IPS-20b (cell line): ENCODE measurements around the gene PATJ.
"Not testable (repeated sequence)": the region's sequence is repeated elsewhere in the genome, so short reads cannot be mapped to it uniquely, and the experiment has no call there.

ENCODE experiments used
- H3K27ac ChIP-seq: one replicate; pipeline ENCODE4 v1.5.1; 2013; ENCODE audit warnings: low read length
- H3K27me3 ChIP-seq: 2 replicates; pipeline ENCODE4 v1.6.1; 2013; ENCODE audit warnings: mild to moderate bottlenecking, low read length, inconsistent platforms; ENCODE audit not compliant: insufficient read depth
- H3K36me3 ChIP-seq: 2 replicates; pipeline ENCODE4 v1.6.1; 2013; ENCODE audit warnings: low read depth, mild to moderate bottlenecking, inconsistent platforms, low read length, moderate library complexity; ENCODE audit not compliant: insufficient read depth
- H3K4me1 ChIP-seq: 2 replicates; pipeline ENCODE4 v1.6.1; 2013; ENCODE audit warnings: mild to moderate bottlenecking, control low read depth, inconsistent platforms, low read length, moderate library complexity; ENCODE audit not compliant: insufficient read depth
- H3K4me3 ChIP-seq: 2 replicates; pipeline ENCODE4 v1.5.1; 2013; ENCODE audit warnings: mild to moderate bottlenecking, low read length, inconsistent platforms
- H3K9ac ChIP-seq: 2 replicates; pipeline ENCODE4 v1.6.1; 2013; ENCODE audit warnings: low read depth, mild to moderate bottlenecking, inconsistent platforms, low read length, moderate library complexity
- H3K9me3 ChIP-seq: 2 replicates; pipeline ENCODE4 v1.6.1; 2013; ENCODE audit warnings: mild to moderate bottlenecking, low read depth, low read length, inconsistent platforms; ENCODE audit not compliant: insufficient read depth

PATJ gene

GRCh38 chr1:62176597-62177312, 434.5 kb downstream of the PATJ start:
- Histone ChIP-seq H3K9ac (no peak overlapping the region), H3K27me3 (no peaks in the 10 kb centered on the region), H3K4me3 (no peak overlapping the region; the same call in 1 of the 2 replicates), H3K27ac (no peak overlapping the region), H3K4me1 (peaks cover 28% of the 10 kb centered on the region), H3K36me3 (no peaks in the 10 kb centered on the region), H3K9me3 (no peaks in the 10 kb centered on the region)

DNA sequence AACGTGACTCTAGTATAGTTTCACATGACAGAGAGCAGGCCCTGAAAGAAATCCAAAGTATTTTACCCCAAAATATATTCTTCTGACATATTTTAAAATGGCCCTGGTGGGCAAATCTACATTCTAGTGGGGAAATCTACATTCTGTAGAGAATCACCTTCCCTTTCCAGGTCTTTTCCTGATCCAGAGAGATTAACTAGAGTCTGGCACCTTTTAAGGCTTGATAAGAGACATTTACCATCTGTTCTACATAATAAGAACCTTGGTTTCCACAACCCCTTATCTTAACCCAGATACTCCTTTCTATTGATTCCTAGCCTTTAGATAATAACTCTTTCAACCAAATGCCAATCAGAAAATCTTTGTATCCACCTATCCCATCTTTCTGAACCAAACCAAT, 435.3 kb downstream of the PATJ start:
- H3K4me1 ChIP-seq, result peaks cover 36% of the 10 kb centered on the region
- no peak overlapping the region for H3K4me3 ChIP-seq
- no peaks in the 10 kb centered on the region for H3K27me3 ChIP-seq
- H3K9me3 ChIP-seq, result no peaks in the 10 kb centered on the region
- H3K36me3 ChIP-seq, result no peaks in the 10 kb centered on the region
- no peak overlapping the region for H3K9ac ChIP-seq
- H3K27ac ChIP-seq, result no peak overlapping the region

DNA sequence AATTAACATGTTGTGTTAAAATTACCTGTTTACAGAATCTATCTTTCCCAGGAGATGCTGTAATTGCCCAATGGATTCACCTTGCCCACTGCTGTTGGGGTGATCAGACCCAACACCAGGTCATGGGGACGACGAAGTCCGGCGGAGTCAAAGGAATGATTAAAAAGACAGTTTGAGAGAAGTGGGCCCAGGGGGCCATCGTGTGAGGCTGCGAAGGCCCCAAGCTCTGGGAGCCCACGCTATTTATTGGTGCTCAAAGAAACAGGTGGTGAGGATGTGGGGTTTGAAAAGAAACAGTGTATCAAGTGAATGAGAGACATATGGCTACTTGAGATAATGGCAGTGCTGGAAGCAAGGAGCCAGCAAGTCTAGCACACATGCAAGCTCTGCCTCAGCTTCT, 436.1 kb downstream of the PATJ start:
- Histone ChIP-seq H3K4me1 (peaks cover 44% of the 10 kb centered on the region), H3K4me3 (no peak overlapping the region), H3K36me3 (no peaks in the 10 kb centered on the region), H3K27me3 (no peaks in the 10 kb centered on the region), H3K9me3 (no peaks in the 10 kb centered on the region), H3K9ac (no peak overlapping the region), H3K27ac (no peak overlapping the region)

- Histone ChIP-seq H3K9ac (peak overlapping the region; percentile 42; the same call in 1 of the 2 replicates), H3K4me1 (peaks cover 49% of the 10 kb centered on the region)
- not testable (repeated sequence) for H3K27me3 ChIP-seq, H3K9me3 ChIP-seq, H3K4me3 ChIP-seq, H3K27ac ChIP-seq, H3K36me3 ChIP-seq
Observed at GRCh38 chr1:62180054-62180453, 437.8 kb downstream of the PATJ start.

GRCh38 chr1:62180639-62181038, 438.4 kb downstream of the PATJ start:
- peak overlapping the region; percentile 42; the same call in 1 of the 2 replicates for H3K9ac ChIP-seq
- H3K36me3 ChIP-seq, result no peaks in the 10 kb centered on the region
- H3K4me3 ChIP-seq, result peak overlapping the region; percentile 52; the same call in 1 of the 2 replicates
- H3K27ac ChIP-seq, result peak overlapping the region; percentile 88
- no peaks in the 10 kb centered on the region for H3K27me3 ChIP-seq
- peaks cover 49% of the 10 kb centered on the region for H3K4me1 ChIP-seq
- no peaks in the 10 kb centered on the region for H3K9me3 ChIP-seq

DNA sequence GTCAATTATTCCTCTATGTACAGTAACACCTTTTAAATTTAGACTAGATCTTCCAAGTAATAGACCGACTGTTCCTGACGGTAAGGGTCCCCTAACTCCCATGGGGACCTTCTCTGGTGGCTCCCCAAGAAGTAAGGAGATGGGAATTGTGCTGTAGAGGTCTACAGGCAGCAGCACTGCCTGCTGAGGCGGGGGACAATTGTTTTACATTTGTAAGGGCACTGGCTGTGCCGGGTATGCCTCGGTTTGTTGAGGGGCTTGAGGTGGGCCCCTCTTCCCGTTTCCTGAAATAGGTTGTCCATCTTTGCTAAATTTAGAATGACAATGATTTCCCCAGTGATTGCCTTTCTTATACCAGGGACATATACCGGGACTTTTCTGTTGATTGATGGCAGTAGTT, 439.3 kb downstream of the PATJ start:
- Histone ChIP-seq H3K9me3 (no peaks in the 10 kb centered on the region), H3K27me3 (no peaks in the 10 kb centered on the region), H3K9ac (peak overlapping the region; percentile 65; the same call in 1 of the 2 replicates), H3K27ac (peak overlapping the region; percentile 88), H3K4me1 (peaks cover 49% of the 10 kb centered on the region), H3K4me3 (peak overlapping the region; percentile 52; the same call in 1 of the 2 replicates), H3K36me3 (no peaks in the 10 kb centered on the region)

DNA sequence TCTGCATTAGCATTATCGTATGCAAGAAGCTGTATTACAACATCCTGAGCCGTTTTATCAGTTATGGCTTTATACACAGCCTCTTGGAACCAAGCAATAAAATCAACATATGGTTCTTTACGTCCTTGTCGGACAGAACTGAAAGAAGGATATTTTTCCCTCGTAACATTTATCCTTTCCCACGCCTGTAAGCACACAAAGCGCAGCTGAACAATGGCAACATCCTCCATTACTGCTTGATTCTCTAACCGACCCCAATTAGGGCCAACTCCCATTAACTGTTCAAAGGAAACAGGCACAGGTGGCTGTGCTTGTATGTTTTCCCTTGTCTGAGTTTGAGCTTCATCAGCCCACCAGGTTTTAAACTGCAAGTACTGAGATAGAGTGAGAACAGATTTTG, 439.9 kb downstream of the PATJ start:
- H3K27me3 ChIP-seq, H3K36me3 ChIP-seq, H3K9me3 ChIP-seq: not testable (repeated sequence)
- H3K4me3 ChIP-seq, result peak overlapping the region; percentile 52; the same call in 1 of the 2 replicates
- H3K9ac ChIP-seq, result peak overlapping the region; percentile 65; the same call in 1 of the 2 replicates
- H3K27ac ChIP-seq, result peak overlapping the region; percentile 88
- H3K4me1 ChIP-seq, result peaks cover 49% of the 10 kb centered on the region

- H3K4me3 ChIP-seq, result peak overlapping the region; percentile 38; the same call in 1 of the 2 replicates
- not testable (repeated sequence) for H3K9me3 ChIP-seq, H3K36me3 ChIP-seq, H3K27me3 ChIP-seq
- peak overlapping the region; percentile 65; the same call in 1 of the 2 replicates for H3K9ac ChIP-seq
- H3K27ac ChIP-seq, result peak overlapping the region; percentile 12
- H3K4me1 ChIP-seq, result peaks cover 43% of the 10 kb centered on the region
Observed at GRCh38 chr1:62183164-62184020, 441.1 kb downstream of the PATJ start.

DNA sequence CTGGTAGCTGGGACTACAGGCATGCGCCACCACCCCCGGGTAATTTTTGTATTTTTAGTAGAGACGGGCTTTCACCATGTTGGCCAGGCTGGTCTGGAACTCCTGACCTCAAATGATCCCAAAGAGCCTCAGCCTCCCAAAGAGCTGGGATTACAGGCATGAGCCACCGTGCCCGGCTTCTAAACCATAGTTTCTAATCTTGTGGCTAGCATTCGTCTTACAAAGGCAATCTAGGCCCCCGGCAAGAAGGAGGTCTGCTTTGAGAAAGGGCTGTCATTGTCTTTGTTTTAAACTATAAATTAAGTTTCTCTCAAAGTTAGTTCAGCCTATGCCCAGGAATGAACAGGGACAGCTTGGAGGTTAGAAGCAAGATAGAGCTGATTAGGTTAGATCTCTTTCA, 442.1 kb downstream of the PATJ start:
- H3K4me3 ChIP-seq, result no peak overlapping the region
- H3K27me3 ChIP-seq, result no peaks in the 10 kb centered on the region
- H3K9ac ChIP-seq, result no peak overlapping the region

DNA sequence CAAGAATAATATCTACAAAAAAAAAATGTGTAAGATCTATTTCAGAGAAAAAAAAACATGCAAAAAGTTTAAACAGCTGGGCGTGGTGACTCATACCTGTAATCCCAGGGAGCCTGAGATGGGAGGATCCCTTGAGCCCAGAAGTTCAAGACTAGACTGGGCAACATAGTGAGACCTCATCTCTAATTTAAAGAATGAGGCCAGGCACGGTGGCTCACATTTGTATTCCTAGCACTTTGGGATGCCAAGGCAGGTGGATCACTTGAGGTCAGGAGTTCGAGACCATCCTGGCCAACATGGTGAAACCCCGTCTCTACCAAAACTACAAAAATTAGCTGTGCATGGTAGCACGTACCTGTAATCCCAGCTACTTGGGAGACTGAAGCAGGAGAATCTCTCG, 443.0 kb downstream of the PATJ start:
- not testable (repeated sequence) for H3K9ac ChIP-seq, H3K4me3 ChIP-seq, H3K9me3 ChIP-seq, H3K36me3 ChIP-seq, H3K27ac ChIP-seq, H3K27me3 ChIP-seq
- H3K4me1 ChIP-seq, result peaks cover 36% of the 10 kb centered on the region

More for the DNA sequence above, 442.1 kb downstream of the PATJ start:
- Histone ChIP-seq H3K4me1 (peaks cover 43% of the 10 kb centered on the region), H3K27ac (no peak overlapping the region), H3K9me3 (no peaks in the 10 kb centered on the region), H3K36me3 (no peaks in the 10 kb centered on the region)

- Histone ChIP-seq H3K9ac (no peak overlapping the region), H3K4me1 (peaks cover 31% of the 10 kb centered on the region), H3K27ac (no peak overlapping the region), H3K4me3 (no peak overlapping the region), H3K9me3 (no peaks in the 10 kb centered on the region), H3K36me3 (no peaks in the 10 kb centered on the region), H3K27me3 (no peaks in the 10 kb centered on the region)
Observed at GRCh38 chr1:62185677-62186076, 443.4 kb downstream of the PATJ start.

DNA sequence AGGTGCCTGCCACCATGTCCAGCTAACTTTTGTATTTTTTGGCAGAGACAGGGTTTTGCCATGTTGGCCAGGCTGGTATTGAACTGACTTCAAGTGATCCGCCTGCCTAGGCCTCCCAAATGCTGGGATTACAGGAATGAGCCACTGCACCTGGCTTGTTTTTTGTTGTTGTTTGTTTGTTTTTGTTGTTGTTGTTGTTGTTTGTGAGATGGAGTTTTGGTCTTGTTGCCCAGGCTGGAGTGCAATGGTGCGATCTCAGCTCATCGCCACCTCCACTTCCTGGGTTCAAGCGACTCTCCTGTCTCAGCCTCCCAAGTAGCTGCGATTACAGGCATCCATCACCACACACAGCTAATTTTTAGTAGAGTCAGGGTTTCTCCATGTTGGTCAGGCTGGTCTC, 445.3 kb downstream of the PATJ start:
- H3K4me3 ChIP-seq, result no peak overlapping the region
- H3K9ac ChIP-seq, result no peak overlapping the region
- no peak overlapping the region for H3K27ac ChIP-seq
- H3K27me3 ChIP-seq, result no peaks in the 10 kb centered on the region
- H3K36me3 ChIP-seq, result no peaks in the 10 kb centered on the region
- no peaks in the 10 kb centered on the region for H3K9me3 ChIP-seq
- H3K4me1 ChIP-seq, result peaks cover 13% of the 10 kb centered on the region
